Measurements from ENCODE around the gene NTSR1.

- TF ChIP-seq CTCF (IDR thresholded peaks at IDR 0.05) (no peak), POLR2A (IDR thresholded peaks at IDR 0.05) (no peak), EP300 (IDR thresholded peaks at IDR 0.05; ENCODE audit: low read depth) (no peak), POLR2AphosphoS5 (IDR thresholded peaks at IDR 0.05) (no peak)
These were observed 70.7 kb downstream of the NTSR1 start for GRCh38 chr20:62779417-62779685.
